ENCODE data around the gene CARS2.
"Not testable (repeated sequence)": the region's sequence is repeated elsewhere in the genome, so short reads cannot be mapped to it uniquely, and the experiment has no call there.

Gene CARS2

DNA sequence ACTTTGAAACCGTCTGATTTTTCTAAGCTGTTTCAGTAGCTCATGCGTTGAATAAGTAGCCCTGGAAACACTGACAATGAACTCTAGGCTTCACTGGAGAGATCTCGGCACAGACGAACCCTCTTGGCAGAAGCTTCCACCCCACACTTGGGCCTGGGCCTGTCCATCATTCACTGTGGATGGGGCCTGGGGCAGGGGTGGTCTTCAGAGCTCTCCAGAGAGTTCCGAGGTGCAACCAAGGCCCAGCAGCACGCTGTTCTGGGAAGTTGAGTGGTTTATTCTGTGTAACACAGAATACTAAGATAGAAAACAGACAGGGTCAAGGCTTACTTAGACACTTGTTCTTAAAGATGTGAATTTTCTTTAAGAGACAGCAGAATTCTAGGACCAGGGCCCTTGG, 68.6 kb downstream of the CARS2 start:
- no peak for DNase-seq (ENCODE audit: low spot score)

DNA sequence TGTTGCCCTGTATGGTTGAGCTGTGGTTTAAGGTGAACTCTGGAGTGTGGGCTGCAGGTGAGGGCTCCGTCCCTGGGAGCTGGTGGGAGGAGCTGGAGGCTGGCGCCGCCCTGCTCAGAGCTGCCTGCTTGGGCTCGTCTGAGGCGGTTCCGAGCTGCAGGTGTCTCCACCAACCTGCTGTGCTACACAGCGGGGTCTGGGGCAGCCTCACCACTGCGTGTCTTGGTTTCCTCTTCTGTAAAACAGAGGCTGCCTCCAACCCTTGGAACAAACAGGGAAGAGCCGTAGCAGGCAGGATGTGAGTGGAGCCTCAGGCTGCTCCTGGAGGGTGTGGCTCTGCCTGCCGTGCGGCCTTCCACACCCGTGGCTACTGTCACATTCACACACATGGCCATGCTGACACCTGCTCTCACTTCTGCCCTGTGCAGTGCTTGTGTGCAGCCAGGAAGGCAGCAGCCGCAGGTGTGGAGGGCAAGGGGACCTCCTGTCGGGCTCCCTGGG, 69.2 kb downstream of the CARS2 start:
- peak; percentile 50 for DNase-seq (ENCODE audit: low spot score)

DNA sequence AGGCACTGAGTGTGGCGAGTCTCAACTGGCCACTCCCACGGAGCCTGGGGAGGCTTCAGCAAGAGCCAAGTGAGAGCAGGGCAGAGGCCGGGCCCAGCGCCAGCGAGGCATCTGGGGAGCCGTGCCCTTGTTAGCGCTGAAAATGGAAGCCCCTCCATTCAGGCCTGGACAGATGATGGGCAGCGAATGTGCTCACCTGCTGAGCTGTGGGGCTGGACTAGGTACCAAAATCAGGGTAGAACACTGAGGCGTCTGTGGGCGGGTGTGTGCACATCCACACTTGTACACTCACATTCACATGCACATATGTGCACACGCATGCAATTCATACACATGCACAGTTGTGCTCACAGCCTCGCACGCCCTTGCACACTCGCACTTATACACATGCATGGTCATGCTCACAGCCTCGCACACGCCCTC, 69.9 kb downstream of the CARS2 start:
- DNase-seq (ENCODE audit: low spot score): no peak

DNA sequence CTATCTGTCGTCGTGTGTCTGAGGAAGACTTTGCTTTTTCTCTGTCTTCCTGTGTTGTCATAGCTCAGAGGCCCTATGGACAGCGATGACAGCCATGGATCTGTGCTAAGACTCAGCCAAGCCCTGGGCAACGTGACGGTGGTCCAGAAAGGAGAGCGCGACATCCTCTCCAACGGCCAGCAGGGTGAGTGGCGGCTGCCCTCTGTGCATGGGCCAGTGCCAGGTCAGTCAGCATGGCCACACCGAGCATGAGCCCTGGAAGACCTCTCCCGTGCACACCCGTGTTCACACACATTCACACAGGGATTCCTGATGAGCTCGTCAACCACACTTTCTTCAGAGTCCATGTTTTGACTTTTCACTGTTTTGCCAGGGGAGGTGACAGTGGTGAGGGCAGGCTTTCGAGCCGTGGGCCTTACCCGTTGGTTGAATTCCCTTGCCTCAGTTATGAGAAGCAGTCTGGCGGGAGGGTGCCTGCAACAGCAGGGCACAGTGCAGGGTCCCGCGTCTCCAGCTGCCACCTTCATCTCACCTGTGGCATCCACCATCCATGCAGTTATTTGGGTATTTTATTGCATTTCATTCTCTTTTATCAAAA, 70.4 kb downstream of the CARS2 start:
- DNase-seq (ENCODE audit: low spot score): no peak

DNA sequence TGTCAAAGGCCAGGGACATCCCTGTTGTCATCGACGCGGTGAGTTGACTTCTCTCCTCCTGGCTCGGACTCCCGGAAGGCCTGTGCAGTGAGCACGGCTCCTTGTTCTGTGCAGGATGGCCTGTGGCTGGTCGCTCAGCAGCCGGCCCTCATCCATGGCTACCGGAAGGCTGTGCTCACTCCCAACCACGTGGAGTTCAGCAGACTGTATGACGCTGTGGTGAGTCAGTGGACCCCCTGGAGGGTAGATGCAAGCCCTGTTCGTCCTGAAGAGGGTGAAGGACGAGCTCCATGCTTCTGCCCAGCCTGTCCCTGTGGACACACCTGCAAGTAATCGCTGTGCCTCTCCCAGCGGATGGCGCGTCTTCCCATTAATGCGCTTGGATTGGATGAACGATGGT, 71.4 kb downstream of the CARS2 start:
- no peak for DNase-seq (ENCODE audit: low spot score)

DNA sequence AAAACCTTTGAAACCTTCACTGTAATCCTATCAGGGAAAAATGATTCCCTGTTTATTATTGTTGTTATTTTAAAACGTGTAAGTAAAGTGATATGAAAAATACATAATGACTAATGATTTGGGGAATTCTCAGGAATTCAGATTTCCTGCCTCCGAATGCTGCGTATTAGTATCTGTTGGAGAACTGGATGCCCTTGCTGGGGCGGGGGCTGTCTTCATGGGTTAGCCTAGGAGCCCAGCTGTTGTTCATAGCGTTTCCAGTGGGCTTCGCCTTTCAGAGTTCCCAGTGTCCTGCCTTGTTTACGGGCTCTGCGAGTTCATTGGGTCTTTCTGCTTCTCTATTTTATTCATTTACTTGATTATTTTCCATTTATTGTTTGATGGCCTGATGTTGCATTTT, 72.1 kb downstream of the CARS2 start:
- DNase-seq (ENCODE audit: low spot score): no peak

DNA sequence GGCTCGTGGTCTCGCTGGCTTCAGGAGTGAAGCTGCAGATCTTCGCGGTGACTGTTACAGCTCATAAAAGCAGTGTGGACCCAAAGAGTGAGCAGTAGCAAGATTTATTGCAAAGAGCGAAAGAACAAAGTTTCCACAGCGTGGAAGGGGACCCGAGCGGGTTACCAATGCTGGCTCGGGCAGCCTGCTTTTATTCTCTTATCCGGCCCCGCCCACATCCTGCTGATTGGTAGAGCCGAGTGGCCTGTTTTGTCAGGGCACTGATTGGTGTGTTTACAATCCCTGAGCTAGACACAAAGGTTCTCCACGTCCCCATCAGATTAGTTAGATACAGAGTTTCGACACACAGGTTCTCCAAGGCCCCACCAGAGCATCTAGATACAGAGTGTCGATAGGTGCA, 73.7 kb downstream of the CARS2 start:
- DNase-seq (ENCODE audit: low spot score): not testable (repeated sequence)

DNA sequence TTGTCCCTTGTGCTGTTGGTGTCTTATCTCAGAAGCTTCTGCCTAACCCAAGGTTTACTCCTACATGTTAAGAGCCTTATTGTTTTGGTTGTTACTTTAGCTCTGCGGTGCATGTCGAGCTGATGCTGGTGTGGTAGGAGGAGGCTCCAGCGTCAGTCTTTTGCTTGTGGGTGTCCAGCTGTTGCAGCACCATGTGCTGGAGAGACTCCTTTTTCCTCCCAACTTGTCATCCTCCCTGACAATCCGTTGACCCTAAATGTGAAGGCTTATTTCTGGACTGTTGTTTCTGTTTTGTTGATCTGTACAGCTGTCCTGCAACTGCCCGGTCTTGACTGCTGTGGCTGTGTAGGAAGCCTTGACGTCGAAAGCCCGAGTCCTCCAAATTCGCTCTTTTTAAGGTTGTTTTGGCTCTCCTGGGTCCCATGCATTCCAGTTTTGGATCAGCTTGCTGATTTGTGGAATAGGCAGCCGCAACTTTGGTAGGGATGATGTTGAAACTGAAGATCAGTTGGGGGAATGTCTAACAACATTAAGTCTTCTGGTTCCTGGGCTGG, 75.3 kb downstream of the CARS2 start:
- DNase-seq (ENCODE audit: low spot score): no peak

DNA sequence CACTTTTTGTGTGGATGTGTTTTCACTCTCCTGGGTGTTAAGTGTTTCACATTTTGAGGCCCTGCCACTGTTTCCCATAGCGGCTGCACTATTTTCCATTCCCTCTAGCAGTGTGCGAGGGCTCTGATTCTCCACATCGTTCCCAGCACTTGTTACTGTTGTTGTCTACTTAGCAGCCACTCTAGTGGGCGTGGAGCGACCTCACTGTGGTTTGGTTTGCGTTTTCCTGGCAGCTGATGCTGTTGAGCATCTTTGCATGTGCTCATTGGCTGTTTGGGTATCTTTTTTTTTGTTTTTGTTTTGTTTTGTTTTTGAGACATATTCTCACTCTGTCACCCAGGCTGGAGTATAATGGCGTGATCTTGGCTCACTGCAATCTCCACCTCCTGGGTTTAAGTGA, 76.2 kb downstream of the CARS2 start:
- no peak for DNase-seq (ENCODE audit: low spot score)

DNA sequence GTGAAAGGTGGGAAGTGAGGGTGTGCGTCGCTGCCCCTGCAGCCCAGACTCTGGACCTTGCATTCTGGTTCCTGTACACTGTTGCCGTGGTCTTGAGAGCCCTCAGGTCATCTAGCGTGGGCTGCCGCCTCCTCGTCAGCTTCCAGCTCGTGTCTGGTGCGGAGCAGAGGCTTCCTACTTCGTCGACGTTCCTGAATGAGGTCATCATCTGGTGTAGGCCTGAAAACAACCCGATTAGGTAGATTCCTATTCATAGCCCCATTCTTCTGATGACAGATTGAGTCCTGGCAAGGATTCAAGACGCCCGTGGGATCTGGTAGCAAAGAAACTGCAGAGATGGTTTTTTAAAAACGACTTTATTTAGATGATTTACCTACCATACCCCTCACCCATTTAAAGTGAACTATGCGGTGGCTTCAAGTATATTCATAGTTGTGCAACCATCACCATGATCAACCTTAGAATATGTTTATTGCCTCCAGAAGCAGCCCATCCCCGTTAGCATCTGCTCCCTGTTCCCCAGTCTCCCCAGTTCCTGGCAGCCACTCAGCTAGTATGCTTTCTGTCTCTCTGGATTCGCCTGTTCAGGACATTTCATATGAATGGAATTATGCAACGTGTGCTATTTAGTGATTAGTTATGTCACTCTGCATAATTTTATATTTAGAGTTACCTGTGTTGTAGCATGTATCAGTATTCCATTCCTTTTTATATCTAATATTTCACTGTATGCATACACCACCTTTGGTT, 76.8 kb downstream of the CARS2 start:
- no peak for DNase-seq (ENCODE audit: low spot score)

DNA sequence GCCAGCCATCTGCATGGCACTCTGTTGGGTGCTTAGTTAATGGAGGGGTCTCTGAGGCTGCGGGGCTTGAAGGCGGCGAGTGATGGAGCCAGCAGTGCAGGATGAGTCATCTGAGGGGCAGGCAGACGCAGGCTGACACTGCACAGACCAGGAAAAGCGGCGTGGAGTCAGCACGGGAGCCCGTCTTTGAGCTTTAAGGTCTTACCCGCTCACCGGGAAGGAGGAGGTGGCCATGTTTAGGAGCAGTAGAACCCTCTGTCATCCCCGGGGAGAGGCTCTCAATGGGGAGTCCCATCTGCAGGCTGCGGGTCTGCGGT, 77.5 kb downstream of the CARS2 start:
- DNase-seq (ENCODE audit: low spot score): no peak

DNA sequence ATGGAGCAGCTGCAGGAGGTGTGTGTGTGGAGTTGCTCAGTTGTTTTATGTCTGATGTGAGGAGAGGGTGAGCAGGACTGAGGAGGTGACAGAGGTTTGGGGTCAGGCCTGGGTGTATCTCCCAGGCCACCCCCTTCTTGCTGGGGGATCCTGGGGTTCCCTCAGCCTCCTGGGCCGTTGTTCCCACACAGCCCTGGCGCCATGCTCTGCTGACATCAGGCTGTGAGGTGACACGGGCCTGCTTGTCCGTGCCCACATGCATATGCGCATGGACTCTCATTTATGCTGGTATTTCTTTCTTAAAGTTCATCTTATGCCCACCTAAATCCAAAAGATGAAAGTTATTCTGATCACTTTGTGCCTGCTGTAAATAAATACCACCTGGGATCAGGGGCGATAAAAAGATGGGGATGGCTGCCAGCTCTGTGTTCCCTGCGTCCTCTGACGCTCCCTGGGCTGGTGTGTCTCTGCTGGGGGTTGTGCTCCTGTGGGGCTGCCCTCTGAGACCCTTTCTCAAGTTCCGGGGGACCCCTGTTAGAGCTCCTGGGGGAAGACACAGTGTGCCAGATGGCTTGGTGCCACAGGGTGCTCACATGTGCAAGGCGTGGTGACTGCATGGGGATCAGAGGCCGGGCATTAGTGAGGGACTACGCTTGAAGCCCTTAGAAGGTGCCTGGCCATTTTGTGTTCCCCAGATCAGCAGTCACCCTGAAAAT, 78.0 kb downstream of the CARS2 start:
- no peak for DNase-seq (ENCODE audit: low spot score)

DNA sequence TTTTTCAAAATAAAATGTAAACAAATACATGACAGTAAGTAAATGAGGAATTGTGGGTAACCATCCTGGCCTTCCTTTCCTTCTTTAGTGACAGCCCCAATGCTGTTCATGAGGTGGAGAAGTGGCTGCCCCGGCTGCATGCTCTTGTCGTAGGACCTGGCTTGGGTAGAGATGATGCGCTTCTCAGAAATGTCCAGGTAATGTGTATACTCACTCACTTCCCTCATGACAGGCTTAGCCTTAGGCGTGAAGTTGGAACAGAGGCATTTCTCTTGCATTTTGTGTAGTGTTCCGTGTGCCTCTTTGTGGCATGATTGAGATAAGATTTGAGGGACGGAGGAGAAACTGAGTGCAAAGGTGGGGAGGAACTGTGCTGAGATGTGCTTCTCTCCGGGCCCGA, 78.6 kb downstream of the CARS2 start:
- DNase-seq (ENCODE audit: low spot score): no peak

DNA sequence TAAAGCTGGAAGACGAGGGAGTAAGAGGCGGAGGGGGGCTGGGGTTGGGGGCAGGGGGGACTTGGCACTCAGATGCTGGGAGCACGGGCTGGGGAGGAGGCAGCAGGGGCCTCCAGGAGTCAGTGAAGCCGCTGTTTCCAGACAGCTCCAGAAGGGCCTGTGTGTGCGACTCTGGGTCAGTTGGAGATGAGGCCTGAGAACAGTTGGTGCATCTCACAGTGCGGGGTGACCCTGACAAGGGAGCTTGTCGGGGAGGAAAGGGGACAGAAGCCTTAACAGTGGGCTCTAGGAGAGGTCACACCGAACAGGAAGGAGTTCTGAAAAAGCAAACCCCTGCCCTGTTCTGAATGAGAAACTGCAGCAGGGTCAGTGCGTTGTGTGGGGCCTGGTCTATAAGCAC, 79.4 kb downstream of the CARS2 start:
- no peak for DNase-seq (ENCODE audit: low spot score)

DNA sequence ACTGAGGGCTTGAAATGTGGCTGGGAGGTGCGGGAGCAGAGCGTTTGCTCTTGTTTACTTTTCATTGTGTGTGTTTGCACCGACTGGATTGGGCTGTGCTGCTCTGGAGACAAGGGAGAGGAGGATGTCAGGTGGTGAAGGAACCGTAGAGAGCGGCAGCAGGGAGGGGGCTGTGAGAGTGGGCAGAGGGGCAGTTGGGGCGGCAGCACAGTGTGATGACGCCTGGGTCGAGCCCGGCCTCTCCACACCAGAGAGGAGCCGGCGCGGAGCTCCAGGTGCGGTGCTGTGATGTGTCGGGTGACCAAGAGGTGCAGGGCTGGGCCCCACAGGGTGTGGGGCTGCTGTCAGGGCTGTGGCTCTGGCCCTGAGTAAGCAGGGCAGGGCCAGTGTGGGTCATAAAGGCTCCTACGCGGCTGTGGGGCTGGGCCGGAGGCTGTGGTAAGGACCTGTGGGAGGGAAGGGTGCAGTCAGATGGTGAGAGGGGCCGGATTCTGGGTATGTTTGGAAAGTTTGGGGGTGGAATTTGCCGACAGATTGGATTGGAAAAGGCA, 80.1 kb downstream of the CARS2 start:
- peak; percentile 75 for DNase-seq (ENCODE audit: low spot score)

DNA sequence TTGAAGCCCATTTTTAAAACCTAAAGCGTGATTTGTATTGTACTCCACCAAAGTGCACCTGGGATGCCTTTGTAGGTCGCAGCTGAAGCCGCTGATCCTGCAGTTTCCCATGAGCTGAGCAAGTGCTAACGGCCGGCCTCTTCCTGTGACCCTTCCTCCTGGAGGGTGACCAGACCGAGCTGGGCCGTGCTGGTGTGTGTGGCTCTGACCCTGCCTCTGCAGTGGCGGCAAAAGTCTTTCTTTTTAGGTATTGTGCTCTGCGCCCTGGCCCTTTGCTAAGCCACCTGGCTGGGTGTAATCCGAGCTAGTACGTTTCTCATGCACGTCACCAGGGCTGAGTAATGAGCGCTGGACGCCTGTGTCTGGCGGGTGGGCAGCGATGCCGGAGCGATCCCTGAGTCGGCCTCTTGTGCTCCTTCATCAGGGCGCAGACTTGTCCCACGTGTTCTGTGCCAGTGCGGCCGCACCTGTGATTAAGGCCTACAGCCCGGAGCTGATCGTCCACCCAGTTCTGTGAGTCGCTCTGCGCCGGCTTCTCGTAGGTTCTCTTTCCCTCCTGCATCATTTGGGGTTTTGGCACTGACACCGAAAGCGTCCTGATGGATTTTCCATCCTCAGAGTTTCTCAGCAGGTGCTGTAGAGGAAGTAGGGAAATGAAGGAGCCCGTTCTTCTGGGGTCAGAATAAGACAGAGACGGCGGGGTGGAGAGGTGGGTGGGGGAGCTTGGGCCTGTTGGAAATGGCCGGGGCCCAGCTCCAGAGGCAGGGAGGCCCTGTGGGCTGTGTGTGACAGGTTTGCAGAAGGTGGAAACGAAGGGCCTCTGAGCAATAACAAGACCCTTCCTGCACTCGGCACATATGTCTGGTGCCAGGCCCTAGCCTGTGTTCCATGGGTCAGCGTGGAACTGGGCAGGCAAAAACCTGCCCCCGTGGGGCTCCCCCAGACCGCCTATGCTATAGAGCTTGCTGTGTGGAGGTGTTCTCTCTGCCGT, 80.9 kb downstream of the CARS2 start:
- DNase-seq (ENCODE audit: low spot score): peak; percentile 42

DNA sequence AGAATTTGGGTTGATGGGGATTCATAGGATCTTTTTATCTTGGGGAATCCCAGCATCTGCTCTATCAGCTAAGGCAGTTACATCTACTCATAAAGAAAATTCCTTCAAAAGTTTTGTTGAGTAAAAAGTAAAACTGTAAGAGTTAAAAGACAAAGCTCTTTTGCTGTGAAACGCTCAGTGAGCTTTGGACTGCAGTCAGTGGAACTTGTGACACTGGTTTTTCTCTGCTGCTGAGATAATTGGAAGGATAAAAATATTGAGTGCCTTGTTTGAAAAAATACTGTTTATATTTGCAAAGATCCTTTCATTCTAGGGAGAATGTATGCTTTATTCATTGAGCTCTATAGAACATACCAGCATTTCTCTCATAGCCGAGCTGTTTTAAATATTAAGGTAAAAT, 85.3 kb downstream of the CARS2 start:
- no peak for DNase-seq (ENCODE audit: low spot score)

DNA sequence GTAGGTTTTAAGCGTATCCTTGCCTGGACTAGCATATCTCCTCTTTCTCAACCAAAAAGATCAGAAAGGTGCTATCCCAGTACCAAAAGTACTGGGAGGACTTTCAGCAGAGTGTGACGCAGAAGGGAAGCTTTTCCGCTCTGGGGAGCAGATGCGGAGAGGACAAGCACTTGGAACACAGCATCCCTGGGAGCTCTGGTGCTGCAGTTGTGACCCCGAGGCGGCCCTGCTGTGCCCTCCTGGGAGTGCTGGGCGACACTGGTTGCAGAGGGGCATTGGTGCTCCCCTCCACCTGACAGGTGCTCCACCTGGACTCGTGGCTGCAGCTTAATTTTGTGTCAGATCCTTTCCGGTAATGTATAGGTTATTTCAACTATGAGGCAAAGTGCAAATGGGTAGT, 87.1 kb downstream of the CARS2 start:
- DNase-seq (ENCODE audit: low spot score): no peak

DNA sequence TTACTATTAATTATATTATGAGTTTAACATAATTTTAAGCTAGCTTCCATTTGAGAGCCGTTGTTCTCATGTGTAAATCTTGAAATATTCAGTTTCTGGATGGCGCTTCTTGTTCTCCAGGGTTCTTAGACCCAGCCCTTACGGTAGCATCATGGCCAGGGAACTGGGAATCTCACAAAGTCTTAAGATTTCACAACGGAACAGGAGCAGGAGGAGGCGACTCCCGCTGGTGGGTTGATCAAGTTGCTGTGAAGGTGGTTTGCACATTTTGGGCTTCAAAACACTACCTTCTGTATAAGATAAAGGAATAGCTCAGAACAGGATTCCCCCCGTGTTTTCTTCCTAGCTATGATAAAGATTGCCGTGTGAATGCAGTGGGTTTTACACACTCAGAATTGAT, 87.7 kb downstream of the CARS2 start:
- DNase-seq (ENCODE audit: low spot score): no peak

DNA sequence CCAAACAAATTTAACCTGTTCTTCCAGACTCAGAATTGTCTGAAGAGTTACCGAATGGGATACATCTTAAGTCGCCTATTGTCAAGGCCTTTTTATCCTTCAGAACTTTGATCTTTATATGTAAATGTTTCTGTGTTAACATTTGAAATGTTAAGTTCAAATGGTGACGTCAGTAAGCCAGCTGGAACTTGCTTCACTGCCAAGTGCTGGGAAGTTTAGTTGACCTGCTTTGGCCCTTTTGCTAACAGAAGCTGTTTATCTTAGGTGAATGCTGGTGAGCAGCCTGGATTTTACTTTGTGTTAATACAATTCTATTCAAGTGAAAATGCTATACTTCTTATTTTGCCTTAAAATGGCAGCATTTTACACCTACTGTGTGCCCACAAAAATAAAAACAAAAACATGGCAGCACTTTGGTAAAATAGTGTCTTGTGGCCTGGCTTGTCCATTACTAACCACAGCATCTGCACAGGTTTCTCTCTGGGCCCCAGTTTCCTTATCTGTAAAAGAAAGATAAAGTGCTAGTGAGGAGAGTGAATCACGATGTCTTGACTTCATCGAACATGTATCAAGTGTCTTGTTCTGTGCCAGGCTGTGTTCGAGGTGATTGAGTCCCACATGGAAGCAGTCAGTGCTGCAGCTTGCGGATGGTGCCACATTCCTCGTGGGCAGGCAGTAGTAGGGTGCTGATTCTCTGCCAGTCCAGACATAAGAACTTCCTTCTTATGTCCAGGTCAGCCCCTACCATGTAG, 88.4 kb downstream of the CARS2 start:
- DNase-seq (ENCODE audit: low spot score): no peak

Measured in SW480 (cell line).